AG04450 (cell line): ENCODE data around the gene ATG2A. TPM values are rescaled to one million over a fixed set of nuclear protein-coding genes. Genes with fewer than 3 reads are reported as not detected.
A peak's percentile ranks its signal among the peaks of the same experiment; 100 is the strongest.

ENCODE experiments used
- CTCF ChIA-PET: fragments of 300-600, 350-600 bp; formaldehyde crosslinking; extraction: SDS; loops from one replicate; lab custom pipeline; 2022; ENCODE audit warnings: antibody characterized with exemption, inconsistent platforms; lab: Charles Lee
- POLR2A ChIA-PET: fragments of 350-600 bp; formaldehyde crosslinking; extraction: SDS; loops from one replicate; lab custom pipeline; 2021; ENCODE audit warnings: antibody characterized with exemption, inconsistent platforms; lab: Yijun Ruan, JAX
- DNase-seq: peaks from one replicate; pipeline ENCODE4 v3.0.0-alpha.2; 2011; ENCODE audit warnings: low read depth, low spot score
- H3K27ac ChIP-seq: one replicate; pipeline ENCODE4 v1.5.1; 2012; ENCODE audit warnings: low read depth, low read length, control low read depth
- H3K27me3 ChIP-seq: one replicate; pipeline ENCODE4 v1.6.0; 2012; ENCODE audit warnings: low read length; ENCODE audit not compliant: control insufficient read depth, insufficient read depth
- H3K4me3 ChIP-seq: 2 replicates; pipeline ENCODE4 v1.5.1; 2011; ENCODE audit warnings: mild to moderate bottlenecking, low read depth, low read length, control low read depth
- H3K9me3 ChIP-seq: 2 replicates; pipeline ENCODE4 v1.5.1; 2012; ENCODE audit warnings: low read length; ENCODE audit not compliant: control insufficient read depth, insufficient read depth
- polyA plus RNA-seq: library from polyadenylated mRNA; depleted of rRNA; stranded (reverse); fragments of >200 nt; gene quantifications from 2 replicates; pipeline ENCODE4 v1.2.3, GENCODE V29; 2011
- TF ChIP-seq, protein P1 (sequence below): IDR thresholded peaks from 2 replicates; pipeline ENCODE4 v1.5.1; 2011; ENCODE audit warnings: low read depth, low read length, control low read depth, inconsistent platforms

Gene ATG2A
- polyA plus RNA-seq, 1 experiment: 3.7 TPM

DNA sequence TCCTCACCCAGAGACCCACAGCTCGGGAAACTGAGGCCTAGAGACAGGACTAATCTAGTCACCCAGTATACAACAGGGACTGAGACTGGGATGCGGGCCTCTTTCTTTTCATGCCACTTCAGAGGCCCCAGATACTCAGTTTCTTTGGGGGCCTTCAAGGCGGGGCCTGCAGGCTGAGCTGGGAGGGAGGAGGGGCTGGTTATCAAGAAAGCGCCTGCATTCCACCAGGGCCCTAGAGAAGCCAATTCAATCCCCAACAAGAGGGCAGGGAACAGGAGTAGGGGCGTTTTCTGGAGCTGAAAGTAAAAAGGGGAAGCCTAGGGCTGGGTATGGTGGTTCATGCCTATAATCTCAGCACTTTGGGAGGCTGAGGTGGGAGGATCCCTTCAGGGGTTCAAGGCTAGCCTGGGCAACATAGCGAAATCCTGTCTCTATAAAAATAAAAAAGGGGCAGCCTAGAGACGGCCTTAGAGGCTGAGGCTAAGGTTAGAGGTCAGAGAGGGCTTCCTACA lies 1.6 kb downstream of the ATG2A start:
- ChIA-PET CTCF (interaction anchor here (0.7 to 1.6 kb wide), 3 partner anchors 21 to 99 kb away, joined by 4 to 7 read pairs (median 4); no protein-coding TSS in a partner anchor), POLR2A (interaction anchor here (0.6 to 1.5 kb wide), 2 partner anchors 95 to 99 kb away, joined by 3 to 4 read pairs; partner anchors contain the start of gene ARL2)
- Histone ChIP-seq H3K9me3 (no peaks in the 10 kb centered on the region; the same call in 1 of the 2 replicates), H3K27me3 (no peaks in the 10 kb centered on the region), H3K4me3 (peak overlapping the region; percentile 90), H3K27ac (no peak overlapping the region)
- TF ChIP-seq, protein P1, sequence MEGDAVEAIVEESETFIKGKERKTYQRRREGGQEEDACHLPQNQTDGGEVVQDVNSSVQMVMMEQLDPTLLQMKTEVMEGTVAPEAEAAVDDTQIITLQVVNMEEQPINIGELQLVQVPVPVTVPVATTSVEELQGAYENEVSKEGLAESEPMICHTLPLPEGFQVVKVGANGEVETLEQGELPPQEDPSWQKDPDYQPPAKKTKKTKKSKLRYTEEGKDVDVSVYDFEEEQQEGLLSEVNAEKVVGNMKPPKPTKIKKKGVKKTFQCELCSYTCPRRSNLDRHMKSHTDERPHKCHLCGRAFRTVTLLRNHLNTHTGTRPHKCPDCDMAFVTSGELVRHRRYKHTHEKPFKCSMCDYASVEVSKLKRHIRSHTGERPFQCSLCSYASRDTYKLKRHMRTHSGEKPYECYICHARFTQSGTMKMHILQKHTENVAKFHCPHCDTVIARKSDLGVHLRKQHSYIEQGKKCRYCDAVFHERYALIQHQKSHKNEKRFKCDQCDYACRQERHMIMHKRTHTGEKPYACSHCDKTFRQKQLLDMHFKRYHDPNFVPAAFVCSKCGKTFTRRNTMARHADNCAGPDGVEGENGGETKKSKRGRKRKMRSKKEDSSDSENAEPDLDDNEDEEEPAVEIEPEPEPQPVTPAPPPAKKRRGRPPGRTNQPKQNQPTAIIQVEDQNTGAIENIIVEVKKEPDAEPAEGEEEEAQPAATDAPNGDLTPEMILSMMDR: no peak
- DNase-seq: no peak

DNA sequence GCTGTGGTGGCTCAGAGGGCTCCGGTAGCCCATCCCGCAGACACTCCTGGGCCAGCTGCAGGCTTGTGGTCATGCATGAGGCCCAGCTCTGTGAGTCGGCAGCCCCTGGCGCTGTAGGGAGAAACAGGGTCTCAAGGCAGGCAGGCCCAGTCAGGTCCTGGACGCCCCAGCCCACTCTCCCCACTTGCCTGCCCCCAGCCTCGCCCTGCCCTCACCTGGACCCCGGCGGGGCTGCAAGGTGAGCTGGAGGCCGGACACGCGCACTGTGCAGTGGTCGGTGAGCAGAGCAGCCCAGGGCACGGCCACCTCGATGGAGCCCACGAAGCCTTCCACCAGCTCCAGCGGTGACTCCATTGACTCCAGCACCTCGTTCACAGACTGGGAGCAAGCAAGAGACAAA lies 2.9 kb downstream of the ATG2A start:
- DNase-seq: no peak
- Histone ChIP-seq H3K27ac (no peak overlapping the region), H3K27me3 (no peaks in the 10 kb centered on the region), H3K9me3 (no peaks in the 10 kb centered on the region; the same call in 1 of the 2 replicates), H3K4me3 (no peak overlapping the region)
- ChIA-PET CTCF (interaction anchor here (0.8 kb wide), 1 partner anchor 100 kb away, joined by 3 read pairs; the partner anchor contains the start of gene ARL2), POLR2A (no interaction called here)
- TF ChIP-seq, protein P1: no peak

GRCh38 chr11:64913171-64913727 lies 3.8 kb downstream of the ATG2A start:
- CTCF ChIA-PET: no interaction called here
- H3K4me3 ChIP-seq: no peak overlapping the region

GRCh38 chr11:64911689-64912088 lies 5.3 kb downstream of the ATG2A start:
- CTCF ChIA-PET: interaction anchor here (1.5 kb wide), 1 partner anchor 23 kb away, joined by 6 read pairs; no protein-coding TSS in a partner anchor
- POLR2A ChIA-PET: no interaction called here
- TF ChIP-seq, protein P1: no peak
- Histone ChIP-seq H3K27me3 (no peaks in the 10 kb centered on the region), H3K27ac (no peak overlapping the region), H3K9me3 (no peaks in the 10 kb centered on the region; the same call in 1 of the 2 replicates), H3K4me3 (no peak overlapping the region)
- DNase-seq: no peak

More at GRCh38 chr11:64913171-64913727, 3.8 kb downstream of the ATG2A start:
- Histone ChIP-seq H3K9me3 (no peaks in the 10 kb centered on the region; the same call in 1 of the 2 replicates), H3K27ac (no peak overlapping the region), H3K27me3 (no peaks in the 10 kb centered on the region)
- TF ChIP-seq, protein P1: no peak
- DNase-seq: no peak
- POLR2A ChIA-PET: no interaction called here

- Histone ChIP-seq H3K4me3 (no peak overlapping the region), H3K27me3 (no peaks in the 10 kb centered on the region), H3K27ac (no peak overlapping the region), H3K9me3 (no peaks in the 10 kb centered on the region; the same call in 1 of the 2 replicates)
- no peak for DNase-seq
- TF ChIP-seq, protein P1: no peak
- ChIA-PET CTCF (interaction anchor here (1.5 kb wide), 1 partner anchor 23 kb away, joined by 6 read pairs; no protein-coding TSS in a partner anchor), POLR2A (no interaction called here)
Observed at GRCh38 chr11:64911142-64911541, 5.9 kb downstream of the ATG2A start.
